GM12892 (cell line): ENCODE data around the gene MACROD1.

Source experiments
- POLR2A ChIP-seq: IDR thresholded peaks from 2 replicates; pipeline ENCODE4 v1.6.1; 2011; ENCODE audit warnings: low read depth, low read length, control low read depth
- POLR2AphosphoS5 ChIP-seq: IDR thresholded peaks from 2 replicates; pipeline ENCODE4 v1.6.1; 2011; ENCODE audit warnings: low read depth, low read length, control low read depth

DNA sequence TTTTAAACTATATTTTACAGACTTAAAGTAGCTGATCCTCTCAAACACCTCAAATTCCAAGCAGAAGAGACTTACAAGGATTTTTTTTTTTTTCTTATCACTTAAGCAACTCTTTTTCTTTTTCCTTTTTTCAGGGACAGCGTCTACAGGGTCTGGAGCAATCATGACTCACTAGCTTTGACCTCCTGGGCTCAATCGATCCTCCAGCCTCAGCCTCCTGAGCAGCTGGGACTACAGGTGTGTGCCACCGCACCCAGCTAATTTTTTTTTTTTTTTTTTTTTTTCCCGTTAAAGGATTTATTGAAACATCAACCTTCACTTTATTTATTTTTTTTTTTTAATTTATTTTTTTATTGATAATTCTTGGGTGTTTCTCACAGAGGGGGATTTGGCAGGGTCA, 4.5 kb upstream of the MACROD1 start:
- TF ChIP-seq POLR2A, result no peak
- TF ChIP-seq POLR2AphosphoS5, result no peak
